IPS-18c (cell line): ENCODE measurements around the gene PEX14.
A peak's percentile ranks its signal among the peaks of the same experiment; 100 is the strongest.
"Not testable (repeated sequence)": the region's sequence is repeated elsewhere in the genome, so short reads cannot be mapped to it uniquely, and the experiment has no call there.

Experiments
- H3K4me3 ChIP-seq: 2 replicates; pipeline ENCODE4 v1.7.0; 2013; ENCODE audit warnings: low read depth, mild to moderate bottlenecking, low read length, moderate library complexity; ENCODE audit not compliant: insufficient read depth
- H3K9me3 ChIP-seq: one replicate; pipeline ENCODE4 v1.6.1; 2013; ENCODE audit warnings: mild to moderate bottlenecking, low read length, moderate library complexity; ENCODE audit not compliant: control insufficient read depth, insufficient read depth

PEX14 gene, protein sequence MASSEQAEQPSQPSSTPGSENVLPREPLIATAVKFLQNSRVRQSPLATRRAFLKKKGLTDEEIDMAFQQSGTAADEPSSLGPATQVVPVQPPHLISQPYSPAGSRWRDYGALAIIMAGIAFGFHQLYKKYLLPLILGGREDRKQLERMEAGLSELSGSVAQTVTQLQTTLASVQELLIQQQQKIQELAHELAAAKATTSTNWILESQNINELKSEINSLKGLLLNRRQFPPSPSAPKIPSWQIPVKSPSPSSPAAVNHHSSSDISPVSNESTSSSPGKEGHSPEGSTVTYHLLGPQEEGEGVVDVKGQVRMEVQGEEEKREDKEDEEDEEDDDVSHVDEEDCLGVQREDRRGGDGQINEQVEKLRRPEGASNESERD

GRCh38 chr1:10474613-10475507 lies at the start of gene PEX14:
PEX14 (plus strand) TSS chr1:10474950; CDS start chr1:10474967, 17 bp downstream.
- no peaks in the 10 kb centered on the region for H3K9me3 ChIP-seq
- peak within 1 kb of the TSS; percentile 65 for H3K4me3 ChIP-seq

DNA sequence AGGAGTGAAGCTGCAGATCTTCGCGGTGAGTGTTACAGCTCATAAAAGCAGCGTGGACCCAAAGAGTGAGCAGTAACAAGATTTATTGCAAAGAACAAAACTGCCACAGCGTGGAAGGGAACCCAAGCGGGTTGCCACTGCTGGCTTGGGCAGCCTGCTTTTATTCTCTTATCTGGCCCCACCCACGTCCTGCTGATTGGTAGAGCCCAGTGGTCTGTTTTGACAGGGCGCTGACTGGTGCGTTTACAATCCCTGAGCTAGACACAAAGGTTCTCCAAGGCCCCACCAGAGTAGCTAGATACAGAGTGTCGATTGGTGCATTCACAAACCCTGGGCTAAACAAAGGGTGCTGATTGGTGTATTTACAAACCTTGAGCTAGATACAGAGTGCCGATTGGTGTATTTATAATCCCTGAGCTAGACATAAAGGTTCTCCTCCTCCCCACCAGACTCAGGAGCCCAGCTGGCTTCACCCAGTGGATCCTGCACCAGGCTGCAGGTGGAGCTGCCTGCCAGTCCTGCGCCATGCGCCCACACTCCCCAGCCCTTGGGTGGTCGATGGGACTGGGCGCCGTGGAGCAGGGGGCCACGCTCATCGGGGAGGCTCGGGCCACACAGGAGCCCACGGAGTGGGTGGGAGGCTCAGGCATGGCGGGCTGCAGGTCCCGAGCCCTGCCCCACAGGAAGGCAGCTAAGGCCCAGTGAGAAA lies 48.8 kb upstream of the PEX14 start:
- H3K4me3 ChIP-seq, H3K9me3 ChIP-seq: not testable (repeated sequence)

DNA sequence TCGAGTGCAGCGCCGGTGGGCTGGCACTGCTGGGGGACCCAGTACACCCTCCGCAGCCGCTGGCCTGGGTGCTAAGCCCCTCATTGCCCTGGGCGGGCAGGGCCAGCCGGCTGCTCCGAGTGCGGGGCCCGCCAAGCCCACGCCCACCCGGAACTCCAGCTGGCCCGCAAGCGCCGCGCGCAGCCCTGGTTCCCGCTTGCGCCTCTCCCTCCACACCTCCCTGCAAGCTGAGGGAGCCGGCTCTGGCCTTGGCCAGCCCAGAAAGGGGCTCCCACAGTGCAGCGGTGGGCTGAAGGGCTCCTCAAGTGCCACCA lies 48.3 kb upstream of the PEX14 start:
- H3K9me3 ChIP-seq, H3K4me3 ChIP-seq: not testable (repeated sequence)

GRCh38 chr1:10428984-10429383 lies 45.8 kb upstream of the PEX14 start:
- Histone ChIP-seq H3K4me3 (no peak overlapping the region), H3K9me3 (no peaks in the 10 kb centered on the region)

GRCh38 chr1:10429868-10430215 lies 44.9 kb upstream of the PEX14 start:
- H3K4me3 ChIP-seq: peak overlapping the region; percentile 80

GRCh38 chr1:10430216-10431069 lies 44.3 kb upstream of the PEX14 start, which contains the start of gene CENPS:
CENPS (plus strand) TSS chr1:10430433; CDS start chr1:10430518, 85 bp downstream.
- Histone ChIP-seq H3K4me3 (peak within 1 kb of the TSS; percentile 80), H3K9me3 (no peaks in the 10 kb centered on the region)

More at GRCh38 chr1:10429868-10430215, 44.9 kb upstream of the PEX14 start:
- H3K9me3 ChIP-seq: no peaks in the 10 kb centered on the region

DNA sequence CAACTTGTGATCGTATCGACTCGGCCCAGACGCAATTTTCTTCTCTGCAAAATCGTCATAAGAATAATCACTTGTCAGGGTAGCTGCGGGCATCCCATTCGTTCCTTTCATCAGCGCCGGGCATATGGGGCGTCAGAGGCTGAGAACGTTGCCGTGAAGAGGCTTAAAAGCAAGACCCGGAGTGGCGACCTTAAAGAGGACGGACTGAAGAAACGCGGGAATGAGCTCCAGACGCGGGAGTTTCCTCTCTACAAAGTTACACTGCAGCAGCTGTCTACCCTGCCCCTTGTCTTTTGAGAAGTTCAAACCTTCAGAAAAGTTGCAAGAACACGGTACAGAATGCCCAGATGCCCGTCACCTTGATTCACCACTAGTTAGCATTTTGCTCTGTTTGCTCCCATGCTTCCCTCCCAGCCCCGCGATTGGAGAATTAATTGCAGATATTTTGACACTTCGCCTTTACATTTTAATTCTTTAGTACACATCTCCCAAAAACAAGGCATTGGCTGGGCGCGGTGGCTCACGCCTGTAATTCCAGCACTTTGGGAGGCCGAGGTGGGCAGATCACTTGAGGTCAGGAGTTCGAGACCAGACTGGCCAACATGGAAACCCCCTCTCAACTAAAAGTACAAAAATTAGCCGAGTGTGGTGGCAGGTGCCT lies 43.5 kb upstream of the PEX14 start:
- no peaks in the 10 kb centered on the region for H3K9me3 ChIP-seq

GRCh38 chr1:10432910-10433700 lies 41.6 kb upstream of the PEX14 start:
- no peaks in the 10 kb centered on the region for H3K9me3 ChIP-seq

More for the DNA sequence above, 43.5 kb upstream of the PEX14 start:
- H3K4me3 ChIP-seq: peak overlapping the region; percentile 80

DNA sequence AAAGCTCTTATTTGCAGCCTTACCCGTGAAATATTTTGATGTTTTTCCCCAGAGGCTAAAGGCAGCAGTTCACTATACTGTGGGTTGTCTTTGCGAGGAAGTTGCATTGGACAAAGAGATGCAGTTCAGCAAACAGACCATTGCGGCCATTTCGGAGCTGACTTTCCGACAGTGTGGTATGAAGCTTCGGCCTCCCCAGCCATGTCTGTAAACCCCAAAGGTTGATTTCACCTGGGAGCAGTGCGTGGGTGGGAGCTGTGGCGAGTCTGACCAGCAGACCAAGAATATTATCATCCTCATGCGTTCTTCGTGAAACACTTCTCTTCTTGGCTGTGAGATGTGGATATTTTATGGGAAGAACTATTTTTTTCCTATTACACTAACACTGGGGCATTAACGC lies 41.0 kb upstream of the PEX14 start:
- no peaks in the 10 kb centered on the region for H3K9me3 ChIP-seq
- H3K4me3 ChIP-seq: no peak overlapping the region

More at GRCh38 chr1:10432910-10433700, 41.6 kb upstream of the PEX14 start:
- no peak overlapping the region for H3K4me3 ChIP-seq

DNA sequence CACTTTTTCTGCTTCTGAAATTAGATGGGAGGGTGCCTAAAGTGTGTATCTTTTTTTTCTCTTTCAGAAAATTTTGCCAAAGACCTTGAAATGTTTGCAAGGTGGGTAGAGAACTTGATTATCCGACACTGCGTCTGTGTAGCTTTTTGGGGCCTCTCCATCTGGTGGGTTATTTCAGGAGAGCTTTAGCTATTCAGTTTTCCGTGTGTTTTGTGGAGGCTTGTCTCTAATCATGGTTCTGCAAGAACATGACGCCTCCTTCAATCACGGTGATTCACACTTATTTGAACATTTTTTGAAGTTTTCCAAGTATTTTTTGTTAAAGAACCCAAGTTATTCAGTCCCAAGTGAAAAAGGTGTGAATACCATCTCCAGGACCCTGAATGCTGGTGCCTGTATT lies 40.2 kb upstream of the PEX14 start:
- no peaks in the 10 kb centered on the region for H3K9me3 ChIP-seq
- H3K4me3 ChIP-seq: no peak overlapping the region

GRCh38 chr1:10437052-10437451 lies 37.7 kb upstream of the PEX14 start:
- no peaks in the 10 kb centered on the region for H3K9me3 ChIP-seq

DNA sequence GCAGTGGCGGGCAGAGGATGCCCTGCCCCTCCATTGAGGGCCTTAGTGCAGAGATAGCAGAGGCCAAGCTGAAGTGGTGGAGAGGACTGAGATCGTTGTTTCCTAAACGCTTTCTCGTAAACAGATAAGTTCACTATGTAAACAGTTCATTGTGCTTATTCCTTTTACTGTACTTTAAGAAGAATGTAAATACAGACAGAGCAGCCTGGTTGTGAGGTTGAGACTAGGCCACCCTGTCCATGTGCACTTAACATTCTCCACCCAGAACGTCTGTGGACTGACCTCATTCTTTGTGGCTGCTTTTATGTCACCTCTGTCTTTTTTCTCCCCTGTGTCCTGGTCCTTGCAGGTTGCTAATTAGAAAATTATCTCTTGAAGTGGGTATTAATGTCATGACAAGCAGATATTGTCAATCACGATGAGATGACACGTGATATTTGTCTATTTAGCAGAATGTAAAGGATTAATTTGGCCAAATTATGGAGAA lies 36.0 kb upstream of the PEX14 start:
- Histone ChIP-seq H3K4me3 (no peak overlapping the region), H3K9me3 (no peaks in the 10 kb centered on the region)

More at GRCh38 chr1:10437052-10437451, 37.7 kb upstream of the PEX14 start:
- no peak overlapping the region for H3K4me3 ChIP-seq

- Histone ChIP-seq H3K9me3 (no peaks in the 10 kb centered on the region), H3K4me3 (no peak overlapping the region)
Measured at GRCh38 chr1:10440305-10440704, 34.4 kb upstream of the PEX14 start.

DNA sequence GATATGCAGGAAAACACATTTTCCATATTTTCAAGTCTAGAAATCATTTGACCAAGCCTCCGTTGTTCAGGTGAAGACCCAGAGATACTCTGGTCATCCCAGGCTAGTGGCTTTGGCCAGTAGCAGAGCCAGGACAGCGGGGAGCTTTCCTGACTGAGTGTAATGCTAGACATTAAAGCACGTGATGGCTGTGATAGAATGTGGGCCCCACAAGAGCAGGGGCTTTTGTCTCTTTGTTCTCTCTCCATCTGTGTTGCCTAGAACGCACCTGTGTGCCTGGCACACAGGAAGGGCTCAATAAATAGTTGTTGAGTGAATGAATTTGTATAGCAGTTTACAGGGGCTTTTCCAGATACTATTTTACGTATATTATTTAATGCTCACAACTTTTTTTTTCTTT lies 34.0 kb upstream of the PEX14 start:
- Histone ChIP-seq H3K4me3 (no peak overlapping the region), H3K9me3 (no peaks in the 10 kb centered on the region)

DNA sequence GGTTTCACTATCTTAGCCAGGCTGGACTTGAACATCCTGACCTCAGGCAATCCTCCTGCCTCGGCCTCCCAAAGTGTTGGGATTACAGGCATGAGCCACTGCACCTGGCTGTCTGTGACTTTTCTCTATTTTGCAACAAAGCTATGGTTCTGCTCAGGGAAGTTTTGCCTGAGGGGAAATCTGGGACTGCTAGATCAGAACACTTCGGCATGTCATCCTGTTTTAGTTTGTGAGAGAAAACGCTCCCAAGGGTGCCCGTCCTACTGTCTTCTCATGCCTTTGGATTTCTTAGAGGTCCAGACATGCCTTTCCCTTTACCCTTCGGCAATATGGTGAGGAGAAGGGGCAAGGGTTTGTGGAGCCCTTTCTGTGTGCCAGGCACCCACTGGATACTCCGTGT lies 30.5 kb upstream of the PEX14 start:
- Histone ChIP-seq H3K4me3 (no peak overlapping the region), H3K9me3 (no peaks in the 10 kb centered on the region)
